GM18526 (cell line): ENCODE data around the gene RAD23B.

Source experiments
- POLR2A ChIP-seq: IDR thresholded peaks from 3 replicates; pipeline ENCODE4 v1.6.1; 2011; ENCODE audit not compliant: insufficient read length; ENCODE audit errors: extremely low read depth

RAD23B gene

DNA sequence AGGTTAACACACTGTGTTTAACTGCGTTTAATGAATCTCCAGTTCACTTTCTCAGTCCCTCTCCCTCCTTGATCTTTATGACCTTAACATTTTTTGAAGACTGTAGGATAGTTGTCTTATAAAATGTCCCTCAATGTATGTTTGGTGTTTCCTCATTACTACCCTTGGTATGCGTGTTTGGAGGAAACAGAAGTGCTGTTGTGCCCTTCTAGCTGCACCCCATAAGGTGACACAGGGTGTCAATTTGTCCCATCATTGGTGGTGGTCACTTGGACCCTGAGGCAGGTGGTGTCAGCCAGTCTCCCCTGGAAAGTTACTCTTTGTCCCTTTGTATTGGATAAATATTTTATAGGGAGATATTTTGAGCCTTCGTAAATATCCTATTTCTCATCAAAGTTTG lies 52.3 kb downstream of the RAD23B start:
- no peak for TF ChIP-seq POLR2A

DNA sequence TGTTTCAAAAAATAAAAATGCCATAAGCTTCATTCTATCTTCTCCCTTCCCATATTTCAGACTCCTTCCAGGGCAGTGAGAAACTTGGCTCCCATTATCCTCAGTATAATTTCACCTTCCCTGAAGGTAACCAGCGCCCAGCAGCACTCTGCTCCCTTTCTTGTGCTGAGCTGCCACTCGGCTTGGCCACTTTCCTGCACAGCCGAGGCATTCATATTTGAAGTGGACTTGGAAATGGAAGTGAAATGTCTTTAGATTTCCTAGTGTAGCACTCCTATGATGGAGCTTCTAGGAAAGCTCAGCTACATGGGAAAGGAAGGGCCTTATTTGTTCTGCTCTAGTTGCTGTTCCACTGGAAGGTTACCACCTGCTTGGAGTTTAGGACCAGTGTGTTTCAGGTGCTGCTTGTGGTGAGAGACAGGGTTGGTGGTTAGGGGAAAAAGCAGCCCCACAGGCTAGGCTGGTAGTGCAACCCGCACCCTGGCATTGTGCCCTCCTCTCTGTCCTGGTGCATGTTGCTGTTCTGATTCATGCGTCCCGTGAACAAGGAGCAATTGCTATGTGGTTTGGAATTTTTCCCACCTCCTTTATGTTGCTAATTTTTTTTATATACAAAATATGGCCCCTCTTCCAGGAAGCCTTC lies 53.8 kb downstream of the RAD23B start:
- no peak for TF ChIP-seq POLR2A

DNA sequence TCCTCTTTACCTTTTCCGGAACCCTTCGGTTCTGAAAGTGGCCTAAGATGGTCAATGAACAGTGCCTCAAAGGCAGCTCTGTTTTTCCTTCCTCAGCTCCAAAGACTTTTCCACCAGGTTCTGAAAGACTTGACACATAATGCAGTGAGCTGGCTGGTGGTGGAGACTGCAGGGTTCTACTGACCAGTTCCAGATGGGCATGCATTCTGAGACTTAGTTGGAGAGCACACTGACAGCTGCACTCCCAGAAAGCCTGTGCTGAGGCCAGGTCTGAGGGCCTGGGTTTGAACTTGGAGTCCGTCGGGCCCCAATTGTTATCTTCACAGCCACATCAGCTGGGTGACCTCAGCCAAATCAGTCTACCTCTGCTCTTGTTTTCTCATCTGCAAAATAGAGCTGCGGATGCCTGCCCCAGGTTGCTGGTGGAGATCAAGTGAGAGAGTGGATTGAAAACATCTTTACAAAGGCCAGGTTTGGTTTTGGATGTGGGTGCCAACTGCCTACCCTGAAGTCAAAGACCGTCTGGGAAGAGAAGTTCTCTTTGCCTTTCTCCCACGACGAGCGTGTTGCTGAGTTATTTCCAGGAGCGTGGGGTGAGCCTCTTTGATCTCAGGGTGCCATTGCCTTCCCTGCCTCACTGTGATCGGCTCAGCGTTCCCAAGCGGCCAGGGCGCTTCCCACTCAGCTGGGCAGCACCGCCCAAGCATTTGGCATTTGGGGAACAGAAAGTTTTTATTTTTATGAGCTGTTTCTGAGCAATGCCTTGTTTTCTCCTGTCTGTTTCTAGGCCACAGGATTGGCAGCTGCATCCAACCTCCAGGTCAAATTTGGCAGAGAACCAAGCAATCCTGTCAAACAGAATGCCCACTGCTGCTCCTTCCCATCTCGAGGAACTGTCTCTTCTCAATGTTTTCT lies 54.9 kb downstream of the RAD23B start:
- TF ChIP-seq POLR2A, result no peak

DNA sequence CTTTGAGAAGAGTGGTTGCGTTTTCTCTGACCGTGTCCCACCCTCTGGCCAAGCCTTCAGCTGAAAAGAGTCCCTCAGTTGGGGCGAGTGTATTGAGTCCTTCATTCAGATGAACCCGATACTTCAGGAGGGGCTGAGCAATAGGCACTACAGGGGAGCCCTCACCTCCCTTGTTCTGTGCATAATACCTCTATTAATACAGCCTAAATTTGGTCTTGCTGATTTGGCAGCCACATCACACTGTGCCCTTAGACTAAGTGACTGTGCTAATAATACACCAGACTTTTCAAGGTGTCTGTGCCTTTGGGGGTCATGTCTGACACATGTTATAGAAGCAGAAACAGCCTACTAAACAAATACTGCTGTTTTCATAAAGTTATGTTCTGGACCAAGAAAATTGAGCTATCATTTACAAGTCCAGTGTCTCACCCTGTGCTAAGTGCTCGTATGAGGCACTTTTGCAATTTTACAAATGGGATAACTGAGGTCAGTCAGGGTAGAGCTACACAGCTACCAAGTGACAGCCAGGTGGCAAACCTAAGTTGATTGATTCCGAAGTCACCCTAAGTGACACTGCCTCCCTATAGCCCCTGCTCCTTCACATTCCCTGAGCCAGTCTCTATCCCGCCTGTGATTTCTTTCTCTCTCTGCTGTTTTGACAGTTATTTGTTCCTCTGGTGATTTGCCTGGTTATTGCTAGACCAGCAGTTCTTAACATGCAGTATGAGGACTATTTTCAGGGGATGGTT lies 56.0 kb downstream of the RAD23B start:
- TF ChIP-seq POLR2A, result no peak

DNA sequence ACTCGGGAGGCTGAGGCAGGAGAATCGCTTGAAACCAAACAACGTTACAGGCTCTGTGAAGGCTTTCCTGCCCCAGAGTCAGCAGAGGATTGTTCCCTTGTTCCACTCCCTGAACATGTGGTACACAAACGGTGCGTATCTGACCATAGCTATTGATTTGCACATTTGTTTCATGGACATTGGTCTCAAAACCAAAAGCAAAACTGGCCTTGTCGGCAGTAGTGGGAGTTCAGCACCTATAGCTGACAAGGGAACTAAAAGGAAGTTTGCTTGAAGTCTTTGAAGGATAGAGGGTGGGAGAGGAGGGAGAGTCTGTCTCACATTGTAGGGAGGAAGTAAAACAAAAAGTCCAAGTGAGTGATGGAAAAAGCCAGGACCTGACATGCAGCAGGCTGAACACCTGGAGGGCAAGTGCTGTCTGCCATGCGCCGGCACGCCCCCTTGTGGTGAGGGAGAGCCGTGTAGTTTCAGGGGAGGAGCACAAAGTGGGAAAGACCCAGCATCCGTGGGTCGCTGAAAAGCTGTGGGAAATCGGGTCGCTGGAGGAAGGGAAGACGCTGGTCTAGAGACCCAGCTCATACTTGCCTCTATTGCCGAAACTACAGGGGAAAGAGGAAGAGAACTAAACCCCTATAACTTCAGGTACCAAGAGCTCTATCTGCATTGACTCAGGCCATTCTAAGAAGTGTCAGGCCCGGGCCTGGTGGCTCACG lies 58.0 kb downstream of the RAD23B start:
- no peak for TF ChIP-seq POLR2A

DNA sequence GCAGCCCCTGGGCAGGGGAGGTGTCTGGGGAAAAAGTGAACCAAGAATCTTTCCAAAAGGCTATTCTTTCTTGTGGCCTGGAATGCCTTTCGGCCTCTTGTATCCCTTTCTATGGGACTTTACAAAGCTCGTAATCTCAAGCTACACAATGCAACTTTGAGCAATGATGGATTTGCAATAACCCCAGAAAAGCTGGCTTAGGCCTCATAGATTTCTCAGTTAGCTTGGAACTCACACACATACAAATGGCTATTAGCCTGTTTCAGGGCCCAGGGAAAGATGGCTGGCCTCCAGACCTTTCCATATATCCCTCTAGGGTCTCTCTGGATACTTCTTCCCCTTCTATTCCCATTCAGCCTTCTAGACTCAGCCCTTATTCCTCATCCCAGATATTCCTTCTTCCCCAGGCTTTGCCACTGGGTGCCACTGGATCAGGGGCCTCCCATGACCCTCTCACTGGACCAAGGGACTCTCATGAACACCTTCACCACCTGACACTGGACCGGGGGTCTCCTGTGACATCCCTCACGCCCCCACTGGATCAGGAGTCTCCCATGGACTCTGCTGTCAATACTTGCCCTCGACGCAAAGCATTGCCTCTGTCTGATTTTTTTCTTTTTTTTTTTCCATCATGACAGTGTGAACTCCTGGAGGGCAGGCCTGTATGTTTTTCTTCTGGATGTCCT lies 59.5 kb downstream of the RAD23B start:
- TF ChIP-seq POLR2A, result no peak

DNA sequence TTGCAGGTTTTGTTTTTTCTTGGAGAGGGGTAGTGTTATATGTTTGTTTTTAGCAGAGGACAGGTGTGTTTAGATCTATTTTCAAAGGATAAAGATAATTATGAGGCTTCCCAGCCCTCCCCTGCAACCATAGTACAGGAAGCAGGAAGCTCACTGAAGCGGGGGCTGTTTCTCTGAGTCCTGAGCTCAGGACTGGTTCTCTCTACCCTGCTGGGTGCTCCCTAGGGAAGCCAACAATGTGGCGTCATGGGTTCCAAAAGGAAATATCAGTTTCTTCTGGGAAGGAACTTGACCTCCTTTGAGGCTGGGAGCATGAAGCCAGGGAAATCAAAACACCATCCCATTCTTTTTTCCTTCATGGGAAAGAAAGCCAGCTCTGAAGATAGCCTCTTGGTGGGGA lies 62.2 kb downstream of the RAD23B start:
- TF ChIP-seq POLR2A, result no peak

DNA sequence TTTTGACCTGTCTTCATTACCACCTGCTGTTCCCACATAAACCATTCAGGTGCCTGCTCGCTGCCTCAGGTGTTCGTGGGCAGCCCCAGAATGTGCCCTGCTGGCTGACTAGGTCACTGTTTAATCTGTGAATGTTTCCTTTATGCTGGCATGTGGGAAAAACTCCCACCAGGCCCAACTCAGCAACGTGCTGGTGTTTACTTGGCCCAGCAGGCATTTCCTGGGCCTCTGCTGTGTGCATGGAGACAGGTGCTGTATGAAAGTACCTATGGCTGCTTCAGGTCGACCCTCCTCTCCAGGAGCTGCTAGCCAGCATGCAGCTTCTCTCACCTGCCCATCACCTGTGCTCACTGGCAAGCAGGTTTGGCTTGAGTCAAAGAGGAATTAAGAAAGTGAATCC lies 65.8 kb downstream of the RAD23B start:
- TF ChIP-seq POLR2A, result no peak

DNA sequence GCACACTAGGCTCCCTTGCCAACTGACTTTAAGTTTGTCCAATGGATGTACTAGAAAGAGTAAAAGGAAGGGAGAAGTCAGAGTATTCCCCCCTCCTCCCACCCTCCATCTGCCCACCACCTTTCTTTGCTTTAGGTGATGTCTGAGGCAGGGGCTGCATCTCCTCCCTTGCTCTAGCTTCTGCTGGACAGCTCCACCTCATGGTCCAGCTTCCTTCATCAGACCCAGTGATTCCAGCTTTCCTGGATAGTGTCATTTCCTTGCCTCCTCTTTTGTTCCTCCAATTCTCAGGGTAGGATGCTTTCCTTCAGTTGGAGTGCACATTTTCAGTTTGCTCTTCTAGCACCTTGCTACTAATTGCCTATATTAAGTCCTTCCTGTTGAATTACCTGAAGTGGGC lies 67.4 kb downstream of the RAD23B start:
- TF ChIP-seq POLR2A, result no peak

DNA sequence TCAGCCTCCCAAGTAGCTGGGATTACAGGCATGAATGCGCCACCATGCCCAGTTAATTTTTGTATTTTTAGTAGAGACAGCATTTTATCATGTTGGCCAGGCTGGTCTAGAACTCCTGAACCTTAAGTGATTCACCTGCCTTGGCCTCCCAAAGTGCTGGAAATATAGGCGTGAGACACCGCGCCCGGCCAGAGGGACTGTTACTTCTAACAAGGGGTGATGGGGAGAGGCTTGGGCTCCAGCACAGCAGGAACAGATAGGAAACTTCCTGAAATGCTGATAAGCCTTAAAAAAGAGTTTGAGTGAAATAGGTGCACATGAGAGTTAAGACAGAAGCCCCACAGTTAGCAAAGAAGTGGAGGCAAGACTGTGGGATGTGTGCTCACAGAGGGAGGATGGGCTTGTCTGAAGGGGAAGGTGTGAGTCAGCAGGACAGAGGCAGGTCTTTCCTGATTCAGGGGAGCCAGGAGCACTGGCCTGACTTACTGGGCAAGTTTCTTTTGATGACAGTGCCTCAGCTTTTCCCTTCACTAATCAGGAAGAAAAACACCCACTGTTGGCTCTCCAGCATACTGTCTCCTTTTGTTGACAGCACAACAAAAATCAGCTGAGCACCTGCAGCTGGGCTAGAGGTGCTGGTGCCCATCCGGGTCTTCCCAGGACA lies 68.4 kb downstream of the RAD23B start:
- no peak for TF ChIP-seq POLR2A

DNA sequence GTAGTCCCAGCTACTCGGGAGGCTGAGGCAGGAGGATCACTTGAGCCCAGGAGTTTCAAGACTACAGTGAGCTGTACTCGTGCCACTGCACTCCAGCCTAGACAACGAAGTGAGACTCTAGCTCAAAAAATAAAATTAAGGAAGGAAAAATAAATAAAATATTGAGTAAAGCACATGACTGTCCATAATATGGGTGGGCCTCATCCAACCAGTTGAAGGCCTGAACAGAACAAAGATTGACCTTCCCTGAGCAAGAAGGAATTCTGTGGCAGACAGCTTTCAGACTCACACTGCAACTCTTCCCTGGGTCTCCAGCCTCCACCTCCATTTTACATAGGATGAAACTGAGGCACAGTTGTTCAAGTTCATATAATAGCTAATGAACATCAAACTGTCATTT lies 72.3 kb downstream of the RAD23B start:
- no peak for TF ChIP-seq POLR2A

DNA sequence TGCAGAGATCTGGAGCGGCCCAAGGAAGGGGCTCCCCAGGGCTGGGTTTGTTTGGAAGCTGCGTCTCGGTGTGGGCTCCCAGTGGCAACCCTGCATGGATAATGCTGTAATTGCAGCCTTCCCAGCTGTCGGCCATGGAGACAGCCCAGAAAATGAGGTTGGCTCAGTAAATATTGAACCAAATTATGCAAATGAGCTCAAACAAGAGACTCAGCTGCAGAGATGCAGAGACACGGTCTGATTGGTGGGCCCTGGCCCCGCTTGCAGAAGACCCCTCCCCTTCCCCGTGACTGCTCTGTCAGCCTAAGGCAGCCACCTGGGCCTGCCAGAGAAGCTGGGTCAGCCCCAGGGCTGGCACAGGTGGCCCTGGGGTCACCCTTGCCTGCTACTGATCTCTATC lies 75.9 kb downstream of the RAD23B start:
- TF ChIP-seq POLR2A, result no peak

DNA sequence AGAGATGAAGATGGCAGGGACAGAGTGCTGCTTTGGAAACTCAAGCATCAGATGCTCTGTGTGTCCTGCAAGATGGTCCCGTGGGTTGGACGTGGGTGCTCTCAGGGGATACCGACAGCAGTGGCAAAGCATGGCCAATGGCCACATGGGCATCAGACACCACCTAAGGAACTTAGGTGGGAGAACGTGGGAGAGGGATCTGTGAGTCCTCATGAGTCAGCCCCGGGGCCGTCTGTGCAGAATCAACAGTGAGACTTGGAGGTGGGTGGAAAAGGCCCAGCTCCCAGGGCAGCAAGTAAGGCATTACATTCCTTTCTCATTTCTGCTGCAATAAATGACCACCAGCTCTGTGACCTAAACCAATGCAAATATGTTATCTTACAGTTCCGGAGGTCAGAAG lies 77.0 kb downstream of the RAD23B start:
- TF ChIP-seq POLR2A, result no peak

DNA sequence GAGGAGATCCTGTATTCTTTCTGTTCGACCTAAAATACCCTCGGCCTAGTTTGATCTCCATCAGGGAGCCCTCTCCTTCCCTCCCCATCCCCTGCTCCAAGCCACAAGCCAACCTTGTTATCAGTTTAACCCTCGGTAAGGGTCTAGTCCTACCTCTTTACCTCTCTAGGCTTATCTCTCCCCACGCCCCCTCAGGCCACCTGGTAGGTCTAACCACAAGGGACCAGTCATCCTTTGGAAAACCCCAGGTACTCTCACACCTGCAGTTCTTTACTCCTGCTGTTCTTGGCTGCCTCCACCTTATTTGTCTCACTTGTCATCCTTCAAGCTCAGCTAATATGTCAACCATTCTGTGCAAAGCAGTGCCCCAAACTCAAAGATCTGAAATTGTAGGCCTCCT lies 78.7 kb downstream of the RAD23B start:
- TF ChIP-seq POLR2A, result no peak
